ENCODE measurements around the gene R3HCC1L. TPM values are rescaled to one million over a fixed set of nuclear protein-coding genes. Genes with fewer than 3 reads are reported as not detected.
"Not testable (repeated sequence)": the region's sequence is repeated elsewhere in the genome, so short reads cannot be mapped to it uniquely, and the experiment has no call there.

The R3HCC1L gene
- total and polyA plus RNA-seq, 2 experiments from 2014 or later: 5.2 to 12.7 TPM

DNA sequence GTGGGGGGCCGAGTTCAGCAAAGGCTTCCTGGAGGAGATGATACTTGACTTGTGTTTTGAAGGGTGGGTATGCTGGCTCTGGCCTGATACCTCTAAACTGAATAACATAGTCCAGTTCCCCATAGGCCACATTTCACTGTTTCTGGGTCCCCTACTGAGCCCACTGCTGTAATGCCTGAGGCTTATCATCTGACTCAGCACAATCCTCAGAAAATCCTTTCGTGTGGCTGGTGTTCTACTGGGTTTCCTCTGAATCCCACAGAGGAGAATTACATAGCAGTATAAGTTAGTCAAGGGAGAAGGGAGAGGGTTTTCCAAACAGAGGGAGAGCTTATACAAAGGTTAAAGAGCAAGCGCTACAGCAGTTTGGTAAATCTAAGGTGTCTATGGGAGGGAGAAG lies 2.8 kb upstream of the R3HCC1L start:
- Histone ChIP-seq H3K9me2 (replicated peaks; ENCODE audit: insufficient read depth) (no peaks in the 10 kb centered on the region), H3K4me2 (no peak overlapping the region), H3K36me3 (replicated peaks; ENCODE audit: insufficient read depth, low read depth) (no peaks in the 10 kb centered on the region), H3K4me3 (no peak overlapping the region), H3K27ac (no peak overlapping the region), H3K4me1 (ENCODE audit: insufficient read depth) (peaks cover 8% of the 10 kb centered on the region), H3K9me3 (ENCODE audit: low read depth) (no peaks in the 10 kb centered on the region), H3K79me2 (peaks cover 18% of the 10 kb centered on the region), H4K20me1 (ENCODE audit: insufficient read depth, poor library complexity, severe bottlenecking) (no peaks in the 10 kb centered on the region), H2AFZ (no peak overlapping the region), H3K27me3 (no peaks in the 10 kb centered on the region)
- no peak for DNase-seq (ENCODE audit: low spot score)
- TF ChIP-seq, protein P1, sequence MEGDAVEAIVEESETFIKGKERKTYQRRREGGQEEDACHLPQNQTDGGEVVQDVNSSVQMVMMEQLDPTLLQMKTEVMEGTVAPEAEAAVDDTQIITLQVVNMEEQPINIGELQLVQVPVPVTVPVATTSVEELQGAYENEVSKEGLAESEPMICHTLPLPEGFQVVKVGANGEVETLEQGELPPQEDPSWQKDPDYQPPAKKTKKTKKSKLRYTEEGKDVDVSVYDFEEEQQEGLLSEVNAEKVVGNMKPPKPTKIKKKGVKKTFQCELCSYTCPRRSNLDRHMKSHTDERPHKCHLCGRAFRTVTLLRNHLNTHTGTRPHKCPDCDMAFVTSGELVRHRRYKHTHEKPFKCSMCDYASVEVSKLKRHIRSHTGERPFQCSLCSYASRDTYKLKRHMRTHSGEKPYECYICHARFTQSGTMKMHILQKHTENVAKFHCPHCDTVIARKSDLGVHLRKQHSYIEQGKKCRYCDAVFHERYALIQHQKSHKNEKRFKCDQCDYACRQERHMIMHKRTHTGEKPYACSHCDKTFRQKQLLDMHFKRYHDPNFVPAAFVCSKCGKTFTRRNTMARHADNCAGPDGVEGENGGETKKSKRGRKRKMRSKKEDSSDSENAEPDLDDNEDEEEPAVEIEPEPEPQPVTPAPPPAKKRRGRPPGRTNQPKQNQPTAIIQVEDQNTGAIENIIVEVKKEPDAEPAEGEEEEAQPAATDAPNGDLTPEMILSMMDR (IDR thresholded peaks at IDR 0.05; ENCODE audit: poor library complexity): no peak
- 64% methylated on average over 3 of the region's 3 CpGs for WGBS (ENCODE audit: low lambda C conversion rate, missing lambda C conversion rate)

DNA sequence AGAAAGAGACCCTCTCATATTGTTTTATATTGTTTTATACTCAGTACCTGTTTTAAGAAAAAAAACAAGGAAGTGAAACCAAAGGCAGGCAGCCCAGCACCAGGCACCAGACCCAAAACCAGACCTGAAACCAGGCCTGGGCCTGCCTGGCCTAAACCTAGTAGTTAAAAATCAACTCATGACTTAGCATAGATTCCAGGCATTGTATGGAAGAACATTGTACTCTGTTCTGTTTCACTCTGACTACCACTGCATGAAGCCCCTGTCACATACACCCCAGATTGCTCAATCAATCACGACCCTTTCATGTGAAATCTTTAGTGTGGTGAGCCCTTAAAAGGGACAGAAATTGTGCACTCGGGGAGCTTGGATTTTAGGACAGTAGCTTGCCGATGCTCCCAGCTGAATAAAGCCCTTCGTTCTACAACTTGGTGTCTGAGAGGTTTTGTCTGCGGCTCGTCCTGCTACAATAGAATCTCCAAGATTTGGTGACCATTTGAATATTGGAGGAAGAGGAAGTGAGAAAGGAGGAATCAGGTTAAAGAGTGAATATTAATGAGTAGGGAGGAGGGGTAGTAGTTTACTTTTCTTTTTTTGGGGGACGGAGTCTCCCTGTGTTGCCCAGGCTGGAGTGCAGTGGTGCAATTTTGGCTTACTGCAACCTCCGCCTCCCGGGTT lies 1.2 kb upstream of the R3HCC1L start:
- not testable (repeated sequence) for H3K4me3 ChIP-seq; H4K20me1 ChIP-seq (ENCODE audit: insufficient read depth, poor library complexity, severe bottlenecking); H3K27me3 ChIP-seq; H3K9me3 ChIP-seq (ENCODE audit: low read depth); H3K36me3 ChIP-seq (replicated peaks; ENCODE audit: insufficient read depth, low read depth); H3K9me2 ChIP-seq (replicated peaks; ENCODE audit: insufficient read depth); H2AFZ ChIP-seq; H3K4me2 ChIP-seq; H3K27ac ChIP-seq; DNase-seq (ENCODE audit: low spot score); H3K4me1 ChIP-seq (ENCODE audit: insufficient read depth)
- H3K79me2 ChIP-seq: peaks cover 34% of the 10 kb centered on the region
- WGBS (ENCODE audit: low lambda C conversion rate, missing lambda C conversion rate): 94% methylated on average over 9 of the region's 9 CpGs

DNA sequence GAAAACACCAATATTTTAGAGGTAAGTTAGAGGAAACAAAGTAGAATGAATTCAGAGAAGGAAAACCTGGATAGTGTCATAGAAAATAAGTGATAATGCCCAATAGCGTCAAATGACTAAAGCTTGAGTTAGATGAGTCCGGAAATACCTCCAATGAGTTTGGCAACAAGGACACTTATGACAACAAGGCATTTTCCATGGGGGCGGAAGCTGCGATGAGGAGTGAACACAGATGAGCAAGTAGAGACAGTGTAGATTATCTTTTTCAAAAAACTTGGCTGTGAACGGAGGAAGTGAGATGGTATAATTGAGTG lies 383 bp upstream of the R3HCC1L start:
- Histone ChIP-seq H3K27ac (no peak overlapping the region), H3K27me3 (no peaks in the 10 kb centered on the region), H3K9me3 (ENCODE audit: low read depth) (no peaks in the 10 kb centered on the region), H3K36me3 (replicated peaks; ENCODE audit: insufficient read depth, low read depth) (no peaks in the 10 kb centered on the region), H3K4me1 (ENCODE audit: insufficient read depth) (peaks cover 8% of the 10 kb centered on the region), H3K79me2 (peaks cover 43% of the 10 kb centered on the region), H3K4me2 (peak overlapping the region; percentile 90), H3K4me3 (no peak overlapping the region), H4K20me1 (ENCODE audit: insufficient read depth, poor library complexity, severe bottlenecking) (peaks cover 10% of the 10 kb centered on the region), H2AFZ (peak overlapping the region; percentile 86), H3K9me2 (replicated peaks; ENCODE audit: insufficient read depth) (no peaks in the 10 kb centered on the region)
- DNase-seq (ENCODE audit: low spot score): no peak
- WGBS (ENCODE audit: low lambda C conversion rate, missing lambda C conversion rate): 92% methylated on average over 5 of the region's 5 CpGs
- TF ChIP-seq EZH2phosphoT487 (IDR thresholded peaks at IDR 0.05; ENCODE audit: low read depth, severe bottlenecking, unreplicated experiment) (no peak), EZH2 (IDR thresholded peaks at IDR 0.05; ENCODE audit: borderline replicate concordance) (no peak)
- TF ChIP-seq, protein P1 (IDR thresholded peaks at IDR 0.05; ENCODE audit: poor library complexity): no peak

DNA sequence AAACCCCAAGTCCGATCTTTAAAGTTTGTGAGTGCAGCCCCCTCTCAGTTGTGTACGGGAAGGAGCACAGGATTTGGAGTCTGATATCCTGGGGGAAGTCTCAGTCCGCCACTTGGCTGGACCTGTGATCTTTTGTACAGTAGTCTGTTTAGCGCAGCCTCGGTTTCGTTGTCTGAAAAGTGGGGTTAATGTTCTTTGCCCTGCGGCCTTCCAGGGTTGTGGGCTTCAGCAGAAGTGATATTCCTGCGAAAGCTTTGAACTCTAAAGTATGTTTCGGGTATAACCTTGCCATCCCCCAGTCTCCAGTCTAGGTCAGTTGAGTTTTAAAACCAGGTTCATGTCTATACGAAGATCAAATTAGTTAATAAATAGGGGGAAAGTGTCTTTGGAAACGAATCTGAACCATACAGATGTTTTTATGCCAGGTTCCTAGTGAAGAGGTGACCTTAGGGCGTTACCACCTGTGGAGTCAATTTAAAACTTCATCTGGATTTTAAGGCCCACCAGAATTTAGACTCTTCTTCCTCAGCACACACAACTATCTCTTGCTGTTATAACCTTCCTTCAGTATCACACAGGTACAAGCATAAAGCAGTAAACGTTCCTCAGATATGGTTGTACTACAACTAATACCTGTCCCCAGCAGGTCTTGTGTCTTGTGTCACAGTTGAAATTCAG lies 904 bp downstream of the R3HCC1L start:
- no peak for DNase-seq (ENCODE audit: low spot score)
- no peaks in the 10 kb centered on the region for H3K27me3 ChIP-seq
- H4K20me1 ChIP-seq (ENCODE audit: insufficient read depth, poor library complexity, severe bottlenecking): peaks cover 15% of the 10 kb centered on the region
- H3K4me1 ChIP-seq (ENCODE audit: insufficient read depth): peaks cover 12% of the 10 kb centered on the region
- H3K4me3 ChIP-seq: peak overlapping the region; percentile 84
- peak overlapping the region; percentile 90 for H3K4me2 ChIP-seq
- peaks cover 56% of the 10 kb centered on the region for H3K79me2 ChIP-seq
- WGBS (ENCODE audit: low lambda C conversion rate, missing lambda C conversion rate): 23% methylated on average over 13 of the region's 13 CpGs
- TF ChIP-seq, protein P1 (IDR thresholded peaks at IDR 0.05; ENCODE audit: poor library complexity): no peak
- no peak for TF ChIP-seq EZH2 (IDR thresholded peaks at IDR 0.05; ENCODE audit: borderline replicate concordance)
- peak overlapping the region; percentile 86 for H2AFZ ChIP-seq
- no peaks in the 10 kb centered on the region for H3K36me3 ChIP-seq (replicated peaks; ENCODE audit: insufficient read depth, low read depth)
- H3K27ac ChIP-seq: peak overlapping the region; percentile 98
- no peaks in the 10 kb centered on the region for H3K9me2 ChIP-seq (replicated peaks; ENCODE audit: insufficient read depth)
- H3K9me3 ChIP-seq (ENCODE audit: low read depth): no peaks in the 10 kb centered on the region

DNA sequence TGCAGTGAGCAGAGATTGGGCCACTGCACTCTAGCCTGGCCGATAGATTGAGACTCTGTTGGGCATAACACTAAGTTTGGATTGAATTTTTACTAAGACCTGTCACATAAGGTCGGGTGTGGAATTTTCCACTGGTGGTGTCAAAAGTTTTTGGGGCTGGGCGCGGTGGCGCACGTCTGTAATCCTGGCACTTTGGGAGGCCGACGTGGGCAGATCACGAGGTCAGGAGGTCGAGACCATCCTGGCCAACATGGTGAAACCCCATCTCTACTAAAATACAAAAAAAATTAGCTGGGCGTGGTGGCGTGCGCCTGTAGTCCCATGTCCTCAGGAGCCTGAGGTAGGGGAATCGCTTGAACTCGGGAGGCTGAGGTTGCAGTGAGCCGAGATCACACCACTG lies 2.3 kb downstream of the R3HCC1L start:
- H3K4me1 ChIP-seq (ENCODE audit: insufficient read depth): peaks cover 12% of the 10 kb centered on the region
- not testable (repeated sequence) for H2AFZ ChIP-seq; H3K4me3 ChIP-seq; H3K9me3 ChIP-seq (ENCODE audit: low read depth); H3K4me2 ChIP-seq; H3K36me3 ChIP-seq (replicated peaks; ENCODE audit: insufficient read depth, low read depth); H3K27ac ChIP-seq; DNase-seq (ENCODE audit: low spot score); H3K9me2 ChIP-seq (replicated peaks; ENCODE audit: insufficient read depth); H3K27me3 ChIP-seq
- over 99% methylated on average over 15 of the region's 16 CpGs for WGBS (ENCODE audit: low lambda C conversion rate, missing lambda C conversion rate)
- H4K20me1 ChIP-seq (ENCODE audit: insufficient read depth, poor library complexity, severe bottlenecking): peaks cover 24% of the 10 kb centered on the region
- peaks cover 67% of the 10 kb centered on the region for H3K79me2 ChIP-seq
